Retinal pigment epithelial cell (primary cell): ENCODE measurements around the gene TYSND1.

ENCODE experiments used
- DNase-seq: peaks from one replicate; pipeline ENCODE4 v3.0.0-alpha.2; 2010; ENCODE audit warnings: low read depth
- H3K4me3 ChIP-seq: 2 replicates; pipeline ENCODE4 v1.5.1; 2011; ENCODE audit warnings: mild to moderate bottlenecking, low read length, control low read depth, moderate library complexity
- TF ChIP-seq, protein P1 (sequence below): conservative IDR thresholded peaks from 2 replicates; pipeline ENCODE4 v1.5.1; 2011; ENCODE audit warnings: low read depth, low read length, control low read depth, inconsistent platforms

TYSND1 gene

GRCh38 chr10:70148516-70148915, 2.0 kb upstream of the TYSND1 start:
- TF ChIP-seq, protein P1, sequence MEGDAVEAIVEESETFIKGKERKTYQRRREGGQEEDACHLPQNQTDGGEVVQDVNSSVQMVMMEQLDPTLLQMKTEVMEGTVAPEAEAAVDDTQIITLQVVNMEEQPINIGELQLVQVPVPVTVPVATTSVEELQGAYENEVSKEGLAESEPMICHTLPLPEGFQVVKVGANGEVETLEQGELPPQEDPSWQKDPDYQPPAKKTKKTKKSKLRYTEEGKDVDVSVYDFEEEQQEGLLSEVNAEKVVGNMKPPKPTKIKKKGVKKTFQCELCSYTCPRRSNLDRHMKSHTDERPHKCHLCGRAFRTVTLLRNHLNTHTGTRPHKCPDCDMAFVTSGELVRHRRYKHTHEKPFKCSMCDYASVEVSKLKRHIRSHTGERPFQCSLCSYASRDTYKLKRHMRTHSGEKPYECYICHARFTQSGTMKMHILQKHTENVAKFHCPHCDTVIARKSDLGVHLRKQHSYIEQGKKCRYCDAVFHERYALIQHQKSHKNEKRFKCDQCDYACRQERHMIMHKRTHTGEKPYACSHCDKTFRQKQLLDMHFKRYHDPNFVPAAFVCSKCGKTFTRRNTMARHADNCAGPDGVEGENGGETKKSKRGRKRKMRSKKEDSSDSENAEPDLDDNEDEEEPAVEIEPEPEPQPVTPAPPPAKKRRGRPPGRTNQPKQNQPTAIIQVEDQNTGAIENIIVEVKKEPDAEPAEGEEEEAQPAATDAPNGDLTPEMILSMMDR: no peak
- no peak overlapping the region for H3K4me3 ChIP-seq
- DNase-seq: no peak

GRCh38 chr10:70147259-70147625, 742 bp upstream of the TYSND1 start:
- H3K4me3 ChIP-seq: peak overlapping the region; percentile 50
- TF ChIP-seq, protein P1: no peak
- no peak for DNase-seq

GRCh38 chr10:70145666-70146488, 623 bp downstream of the TYSND1 start:
- H3K4me3 ChIP-seq: peak overlapping the region; percentile 67
- DNase-seq: no peak
- TF ChIP-seq, protein P1: peak; percentile 44

GRCh38 chr10:70145166-70145665, 1.3 kb downstream of the TYSND1 start:
- TF ChIP-seq, protein P1: no peak
- H3K4me3 ChIP-seq: peak overlapping the region; percentile 67
- DNase-seq: no peak

- TF ChIP-seq, protein P1: no peak
- peak overlapping the region; percentile 67 for H3K4me3 ChIP-seq
These were observed 2.0 kb downstream of the TYSND1 start for GRCh38 chr10:70144372-70145110.

DNA sequence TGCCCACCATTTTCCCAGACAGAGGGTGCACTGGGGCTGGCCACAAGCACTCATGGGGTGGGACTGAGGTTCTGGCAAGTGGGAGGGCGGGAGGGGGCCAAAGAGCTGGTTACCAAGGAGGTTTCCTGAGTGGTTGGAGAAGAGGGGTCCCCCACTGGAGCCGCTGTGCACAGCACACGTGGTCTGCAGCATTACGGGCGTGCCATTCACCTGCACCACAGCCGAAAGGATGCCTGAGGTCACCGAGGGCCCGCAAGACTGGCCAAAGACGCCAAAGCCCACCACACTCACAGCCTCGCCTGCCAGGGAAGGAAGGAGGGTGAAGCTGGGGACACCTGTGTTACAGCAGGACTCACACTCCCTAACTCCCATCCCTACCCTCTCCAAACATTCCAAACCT, 3.9 kb downstream of the TYSND1 start:
- DNase-seq: no peak
- H3K4me3 ChIP-seq: no peak overlapping the region
- TF ChIP-seq, protein P1: no peak

More at GRCh38 chr10:70144372-70145110, 2.0 kb downstream of the TYSND1 start:
- no peak for DNase-seq
